Loucy (cell line): ENCODE results near the gene TLK1.

Experiments used
- EZH2phosphoT487 ChIP-seq: fragments of 200-600 bp; IDR thresholded peaks from 2 replicates; pipeline ENCODE4 v1.6.1; 2018; ENCODE audit warnings: antibody characterized with exemption, mild to moderate bottlenecking, moderate library complexity, borderline replicate concordance
- TF ChIP-seq, protein P1 (sequence below): fragments of 200-600 bp; sonication (generic); conservative IDR thresholded peaks from 2 replicates; pipeline ENCODE4 v1.5.1; 2014; ENCODE audit warnings: mild to moderate bottlenecking, antibody characterized with exemption, low read length

DNA sequence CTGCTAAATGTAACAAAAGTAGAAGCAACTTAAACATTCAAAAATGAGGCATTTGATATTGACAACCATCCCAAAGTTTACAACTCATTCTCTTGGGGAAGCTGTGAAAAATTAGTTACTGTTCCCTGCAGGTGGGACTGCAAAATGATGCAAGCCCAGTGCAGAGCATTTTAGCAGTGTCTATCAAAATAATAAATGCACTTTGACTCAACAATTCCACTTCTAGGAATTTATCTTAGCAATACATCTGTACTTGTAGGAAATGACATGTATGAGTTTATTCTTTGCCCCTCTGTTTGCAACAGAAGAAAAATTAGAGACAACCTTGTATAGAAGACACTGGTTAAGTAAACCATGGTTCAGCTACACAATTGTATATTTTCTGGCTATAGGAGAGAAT lies 48.0 kb upstream of the TLK1 start:
- TF ChIP-seq, protein P1, sequence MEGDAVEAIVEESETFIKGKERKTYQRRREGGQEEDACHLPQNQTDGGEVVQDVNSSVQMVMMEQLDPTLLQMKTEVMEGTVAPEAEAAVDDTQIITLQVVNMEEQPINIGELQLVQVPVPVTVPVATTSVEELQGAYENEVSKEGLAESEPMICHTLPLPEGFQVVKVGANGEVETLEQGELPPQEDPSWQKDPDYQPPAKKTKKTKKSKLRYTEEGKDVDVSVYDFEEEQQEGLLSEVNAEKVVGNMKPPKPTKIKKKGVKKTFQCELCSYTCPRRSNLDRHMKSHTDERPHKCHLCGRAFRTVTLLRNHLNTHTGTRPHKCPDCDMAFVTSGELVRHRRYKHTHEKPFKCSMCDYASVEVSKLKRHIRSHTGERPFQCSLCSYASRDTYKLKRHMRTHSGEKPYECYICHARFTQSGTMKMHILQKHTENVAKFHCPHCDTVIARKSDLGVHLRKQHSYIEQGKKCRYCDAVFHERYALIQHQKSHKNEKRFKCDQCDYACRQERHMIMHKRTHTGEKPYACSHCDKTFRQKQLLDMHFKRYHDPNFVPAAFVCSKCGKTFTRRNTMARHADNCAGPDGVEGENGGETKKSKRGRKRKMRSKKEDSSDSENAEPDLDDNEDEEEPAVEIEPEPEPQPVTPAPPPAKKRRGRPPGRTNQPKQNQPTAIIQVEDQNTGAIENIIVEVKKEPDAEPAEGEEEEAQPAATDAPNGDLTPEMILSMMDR: no peak
- no peak for TF ChIP-seq EZH2phosphoT487
